Stomach smooth muscle (tissue), 2 donors: Measurements from ENCODE around the gene RAD51B.
A peak's percentile ranks its signal among the peaks of the same experiment; 100 is the strongest.

Source experiments
- H3K27ac ChIP-seq: one replicate; pipeline ENCODE4 v1.7.0; 2013; ENCODE audit warnings: mild to moderate bottlenecking, low read length, inconsistent platforms
- H3K27me3 ChIP-seq, 2 donors: one replicate each; pipeline ENCODE4 v1.7.0; 2013; ENCODE audit warnings: low read length in 2 of 2; ENCODE audit not compliant: insufficient read depth in 2 of 2, control insufficient read depth in 1 of 2
- H3K36me3 ChIP-seq, 2 donors: one replicate each; pipeline ENCODE4 v1.7.0; 2013; ENCODE audit warnings: low read length in 2 of 2; ENCODE audit not compliant: control insufficient read depth in 2 of 2, insufficient read depth in 2 of 2
- H3K4me1 ChIP-seq: one replicate; pipeline ENCODE4 v1.7.0; 2013; ENCODE audit warnings: low read length; ENCODE audit not compliant: control insufficient read depth, insufficient read depth
- H3K4me3 ChIP-seq, 2 donors: one replicate each; pipeline ENCODE4 v1.7.0; 2013; ENCODE audit warnings: low read length in 2 of 2
- H3K9ac ChIP-seq, 2 donors: one replicate each; pipeline ENCODE4 v1.7.0; 2013; ENCODE audit warnings: low read length in 2 of 2, mild to moderate bottlenecking in 1 of 2
- H3K9me3 ChIP-seq, 2 donors: one replicate each; pipeline ENCODE4 v1.7.0; 2013; ENCODE audit warnings: low read length in 2 of 2; ENCODE audit not compliant: control insufficient read depth in 2 of 2
- donor health status: healthy.
- donor health status: Pancreatic carcinoma.

RAD51B gene

DNA sequence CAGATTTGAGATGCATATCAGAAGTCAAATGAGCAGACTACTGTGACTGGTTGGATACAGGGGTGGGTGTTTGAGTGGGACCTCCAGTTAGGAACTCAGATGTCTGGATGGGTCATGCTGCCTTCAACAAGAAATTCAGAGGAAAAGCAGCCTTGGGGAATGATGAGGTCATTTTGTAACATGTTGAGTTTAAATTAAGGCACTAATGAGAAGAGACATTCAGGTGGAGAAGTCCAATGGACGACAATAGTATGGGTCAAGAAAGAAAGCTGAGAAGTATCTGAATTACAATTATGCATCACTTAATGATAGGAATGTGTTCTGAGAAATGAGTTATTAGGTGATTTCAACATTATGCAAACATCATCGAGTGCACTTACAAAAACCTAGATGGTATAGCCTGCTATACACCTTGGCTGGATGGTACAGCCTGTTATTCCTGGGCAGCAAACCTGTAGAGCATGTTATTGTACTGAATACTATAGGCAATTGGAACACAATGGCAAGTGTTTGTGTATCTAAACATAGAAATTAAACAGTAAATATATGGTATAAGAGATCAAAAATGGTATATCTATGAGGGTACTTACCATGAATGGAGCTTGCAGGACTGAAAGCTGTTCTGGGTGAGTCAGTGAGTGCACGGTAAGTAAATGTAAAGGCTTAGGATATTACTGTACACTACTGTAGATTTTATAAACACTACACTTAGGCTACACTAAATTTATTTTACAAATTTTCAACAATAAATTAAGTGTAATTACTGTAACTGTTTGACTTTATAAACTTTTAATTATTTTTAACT, 414.7 kb downstream of the RAD51B start:
- Histone ChIP-seq H3K9me3 (no peaks in the 10 kb centered on the region), H3K9ac (no peak overlapping the region), H3K4me1 (peaks cover 25% of the 10 kb centered on the region), H3K27ac (peak overlapping the region; percentile 77), H3K36me3 (no peaks in the 10 kb centered on the region), H3K27me3 (no peaks in the 10 kb centered on the region), H3K4me3 (no peak overlapping the region)

DNA sequence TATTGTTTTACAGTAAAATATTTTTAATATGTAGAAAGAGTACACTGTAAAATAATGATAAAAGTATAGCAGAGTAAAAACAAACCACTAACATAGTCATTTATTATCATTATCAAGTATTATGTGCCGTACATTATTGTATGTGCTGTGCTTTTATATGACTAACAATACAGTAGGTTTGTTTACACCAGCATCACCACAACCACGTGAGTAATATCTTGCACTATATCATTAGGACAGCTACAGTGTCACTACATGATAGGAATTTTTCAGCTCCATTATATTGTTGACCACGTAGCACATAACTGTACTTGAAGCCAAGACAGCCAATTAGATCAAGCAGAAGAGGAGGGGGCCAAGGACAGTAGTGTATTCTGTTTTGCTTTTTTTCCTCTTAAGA, 415.4 kb downstream of the RAD51B start:
- peaks cover 28% of the 10 kb centered on the region for H3K4me1 ChIP-seq
- no peak overlapping the region for H3K27ac ChIP-seq

DNA sequence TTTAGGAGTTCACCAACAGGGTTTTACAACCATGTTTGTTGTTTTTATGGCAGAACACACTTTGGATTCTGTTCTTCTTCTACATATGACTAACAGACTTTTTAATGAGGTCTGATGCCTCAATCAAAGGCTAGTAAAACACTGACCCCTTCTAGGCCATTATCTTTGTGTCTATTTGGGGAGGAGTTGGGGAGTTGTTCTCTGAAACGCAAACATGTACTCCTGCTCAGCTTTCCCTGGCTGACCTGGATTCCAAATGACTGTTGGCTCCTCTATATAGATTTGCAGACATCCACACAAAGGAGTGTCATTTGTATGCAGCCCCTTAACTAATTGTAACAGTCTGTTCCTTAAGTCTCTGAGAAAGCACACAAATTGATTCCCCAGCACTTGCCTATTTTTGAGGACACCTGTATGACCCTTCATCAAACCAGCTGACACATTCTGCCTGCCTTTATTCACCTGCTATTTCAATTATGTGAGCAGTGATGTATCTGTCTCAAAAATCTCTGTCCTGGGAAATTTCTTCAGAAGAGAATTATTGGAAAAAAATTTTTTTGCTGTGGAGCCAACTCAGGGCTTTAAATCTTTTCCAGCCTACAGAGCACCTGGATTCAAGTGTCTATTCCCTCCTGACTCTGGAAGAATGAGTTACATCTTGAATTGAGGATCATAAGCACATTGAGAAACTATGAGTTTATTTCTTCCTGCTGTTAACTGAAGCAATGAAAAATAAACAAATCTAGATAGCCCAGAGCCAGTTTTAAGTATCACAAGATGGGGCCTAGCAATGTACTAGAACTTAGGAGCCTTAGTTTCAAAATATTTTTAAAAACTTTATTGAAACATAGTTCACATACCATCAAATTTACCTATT, 417.2 kb downstream of the RAD51B start:
- no peaks in the 10 kb centered on the region for H3K9me3 ChIP-seq
- peak overlapping the region; percentile 77 for H3K27ac ChIP-seq
- no peak overlapping the region for H3K9ac ChIP-seq
- no peaks in the 10 kb centered on the region for H3K36me3 ChIP-seq
- peak overlapping the region in 1 of 2 donors; percentile 10 for H3K4me3 ChIP-seq
- no peaks in the 10 kb centered on the region for H3K27me3 ChIP-seq
- H3K4me1 ChIP-seq, result peaks cover 30% of the 10 kb centered on the region

More for the DNA sequence above, 415.4 kb downstream of the RAD51B start:
- H3K36me3 ChIP-seq, result no peaks in the 10 kb centered on the region
- H3K9ac ChIP-seq, result no peak overlapping the region
- no peaks in the 10 kb centered on the region for H3K27me3 ChIP-seq
- H3K9me3 ChIP-seq, result no peaks in the 10 kb centered on the region
- H3K4me3 ChIP-seq, result no peak overlapping the region

DNA sequence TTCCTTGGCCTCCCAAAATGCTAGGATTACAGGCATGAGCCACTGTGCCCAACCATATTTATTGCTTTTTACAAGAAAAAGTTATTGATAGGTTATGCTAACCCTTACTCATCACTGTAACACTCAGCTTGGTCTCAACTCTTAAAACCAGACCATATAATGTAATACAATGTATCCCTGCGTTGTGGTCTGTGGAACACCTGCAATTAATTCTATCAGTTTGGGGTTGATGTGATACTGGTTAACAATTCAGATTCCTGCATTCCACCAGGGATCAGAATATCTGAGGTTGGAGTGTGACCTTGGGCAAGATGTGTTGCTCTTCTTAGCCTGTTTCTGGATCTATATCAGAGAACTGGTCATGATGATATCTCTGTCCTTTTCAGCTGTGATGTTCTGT, 419.0 kb downstream of the RAD51B start:
- no peaks in the 10 kb centered on the region for H3K9me3 ChIP-seq
- H3K4me3 ChIP-seq, result no peak overlapping the region
- no peaks in the 10 kb centered on the region for H3K36me3 ChIP-seq
- peak overlapping the region; percentile 77 for H3K27ac ChIP-seq
- H3K9ac ChIP-seq, result no peak overlapping the region
- H3K4me1 ChIP-seq, result peaks cover 20% of the 10 kb centered on the region
- no peaks in the 10 kb centered on the region for H3K27me3 ChIP-seq

DNA sequence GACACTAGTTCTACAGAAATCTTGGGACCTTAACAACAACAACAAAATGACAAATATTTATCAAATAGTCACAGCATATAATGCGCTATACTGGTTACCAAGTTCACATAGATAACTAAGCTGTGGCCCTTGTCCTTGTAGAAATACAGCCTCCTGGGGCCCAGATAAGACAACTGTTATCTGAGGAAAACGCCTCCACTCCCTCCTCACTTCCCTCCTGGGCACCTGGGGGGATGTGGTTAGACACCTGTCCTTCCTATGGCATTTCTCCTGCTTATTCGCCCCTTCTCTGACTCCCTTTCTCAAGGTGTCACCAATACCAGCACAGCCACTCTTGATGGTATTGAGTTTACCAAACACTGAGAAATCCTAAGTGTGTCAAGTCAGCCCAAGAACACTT, 419.4 kb downstream of the RAD51B start:
- Histone ChIP-seq H3K4me3 (no peak overlapping the region), H3K9me3 (no peaks in the 10 kb centered on the region), H3K27me3 (no peaks in the 10 kb centered on the region), H3K27ac (peak overlapping the region; percentile 77), H3K9ac (no peak overlapping the region), H3K36me3 (no peaks in the 10 kb centered on the region), H3K4me1 (peaks cover 17% of the 10 kb centered on the region)

DNA sequence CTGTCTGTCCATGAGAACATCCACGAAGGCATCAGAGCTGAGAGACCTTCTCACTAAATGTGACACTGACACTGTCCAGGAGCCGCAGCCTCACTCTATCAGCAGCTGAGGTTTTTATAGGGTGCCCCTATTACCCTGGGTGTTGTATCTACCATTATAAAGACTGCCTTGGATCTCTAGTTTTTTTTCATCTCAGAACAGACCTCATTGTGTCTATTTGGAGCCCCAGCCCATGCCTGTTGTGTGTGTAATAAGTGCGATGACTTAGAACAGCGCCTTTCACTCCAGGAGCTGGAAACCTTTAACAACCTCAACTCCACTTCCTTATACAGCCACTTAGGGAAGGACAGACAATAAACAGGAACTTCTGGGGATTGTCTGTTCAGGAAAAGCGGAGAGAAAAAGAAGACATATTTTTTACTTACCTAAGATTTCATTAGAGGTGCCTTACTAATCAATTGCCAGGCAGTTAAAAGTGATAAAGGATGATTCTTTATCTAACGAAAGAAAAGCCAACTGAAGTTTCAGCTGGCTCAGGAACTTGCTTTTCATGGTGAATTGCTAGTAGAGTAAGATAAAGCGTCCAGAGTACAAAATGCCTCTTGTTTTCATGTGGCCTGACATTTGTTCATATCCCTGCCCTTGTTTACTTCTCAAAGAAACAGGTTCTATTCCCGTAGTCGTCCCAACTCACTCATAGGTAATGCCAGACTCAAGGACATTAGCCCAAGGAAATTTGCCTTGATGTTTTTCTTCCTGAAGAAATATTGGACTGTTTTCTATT, 420.6 kb downstream of the RAD51B start:
- Histone ChIP-seq H3K27ac (peak overlapping the region; percentile 77), H3K9ac (peak overlapping the region; percentile 21 to 52), H3K36me3 (no peaks in the 10 kb centered on the region), H3K4me3 (no peak overlapping the region), H3K27me3 (no peaks in the 10 kb centered on the region), H3K4me1 (peaks cover 23% of the 10 kb centered on the region), H3K9me3 (no peaks in the 10 kb centered on the region)

DNA sequence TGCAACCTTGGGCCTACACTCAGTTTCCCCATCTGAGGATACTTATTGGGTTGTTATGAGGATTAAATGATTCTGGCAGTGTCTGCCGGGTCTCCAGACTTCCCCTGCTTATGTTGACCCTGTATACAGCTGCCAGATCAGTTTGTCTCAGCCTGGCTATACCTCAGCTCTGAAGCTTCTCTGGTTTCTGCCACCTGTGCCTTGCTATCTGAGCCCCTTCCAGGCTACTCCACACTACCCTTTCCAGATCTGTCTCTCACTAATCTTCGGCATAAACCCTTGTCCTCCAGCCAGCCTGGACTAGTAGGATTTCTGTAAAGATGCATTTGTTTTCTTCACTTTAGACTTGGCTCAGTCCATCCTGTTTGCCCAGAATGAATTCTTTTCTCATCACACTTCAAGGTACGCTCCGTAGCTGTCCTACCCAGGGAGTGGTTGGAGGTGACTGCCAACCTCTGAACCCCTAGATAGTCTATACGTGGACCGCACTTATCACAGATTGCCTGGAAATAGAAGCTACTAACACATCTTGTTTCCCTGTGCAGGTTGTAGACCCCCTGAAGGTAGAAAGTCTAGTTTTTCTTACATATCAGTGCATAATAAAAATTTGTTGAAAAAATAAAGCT, 422.4 kb downstream of the RAD51B start:
- no peaks in the 10 kb centered on the region for H3K27me3 ChIP-seq
- H3K4me1 ChIP-seq, result peaks cover 32% of the 10 kb centered on the region
- peak overlapping the region; percentile 46 for H3K27ac ChIP-seq
- H3K9me3 ChIP-seq, result no peaks in the 10 kb centered on the region
- no peak overlapping the region for H3K4me3 ChIP-seq
- H3K9ac ChIP-seq, result no peak overlapping the region
- H3K36me3 ChIP-seq, result no peaks in the 10 kb centered on the region

DNA sequence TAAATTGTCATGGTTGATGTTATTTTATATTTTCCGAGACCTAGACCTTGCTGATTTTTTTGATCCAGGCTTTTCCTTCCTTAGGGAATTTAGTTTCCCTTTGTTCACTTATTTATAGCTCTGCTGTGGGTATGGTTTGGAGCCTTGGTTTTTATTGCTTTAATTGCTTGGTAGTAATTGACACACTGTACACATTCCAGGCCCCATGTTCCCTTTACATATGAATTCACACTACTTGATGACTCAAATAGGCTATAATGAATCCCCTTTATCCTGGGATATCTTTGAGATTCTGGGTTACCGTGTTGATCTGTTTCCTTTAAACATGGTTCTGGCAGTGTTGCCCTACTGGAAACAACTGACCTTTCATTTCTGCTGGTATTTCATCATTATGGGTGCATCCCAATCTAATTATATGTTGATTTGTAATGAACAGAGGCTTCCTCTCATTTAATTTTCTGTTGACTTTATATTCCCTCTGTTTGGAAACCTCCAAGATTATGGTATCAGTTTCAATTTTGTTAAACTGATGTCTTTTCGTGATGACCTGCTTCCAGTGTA, 424.0 kb downstream of the RAD51B start:
- peak overlapping the region in 1 of 2 donors; percentile 26 for H3K4me3 ChIP-seq
- peaks cover 42% of the 10 kb centered on the region for H3K4me1 ChIP-seq
- H3K9ac ChIP-seq, result no peak overlapping the region
- peak overlapping the region; percentile 95 for H3K27ac ChIP-seq
- no peaks in the 10 kb centered on the region for H3K27me3 ChIP-seq
- H3K9me3 ChIP-seq, result no peaks in the 10 kb centered on the region
- no peaks in the 10 kb centered on the region for H3K36me3 ChIP-seq

DNA sequence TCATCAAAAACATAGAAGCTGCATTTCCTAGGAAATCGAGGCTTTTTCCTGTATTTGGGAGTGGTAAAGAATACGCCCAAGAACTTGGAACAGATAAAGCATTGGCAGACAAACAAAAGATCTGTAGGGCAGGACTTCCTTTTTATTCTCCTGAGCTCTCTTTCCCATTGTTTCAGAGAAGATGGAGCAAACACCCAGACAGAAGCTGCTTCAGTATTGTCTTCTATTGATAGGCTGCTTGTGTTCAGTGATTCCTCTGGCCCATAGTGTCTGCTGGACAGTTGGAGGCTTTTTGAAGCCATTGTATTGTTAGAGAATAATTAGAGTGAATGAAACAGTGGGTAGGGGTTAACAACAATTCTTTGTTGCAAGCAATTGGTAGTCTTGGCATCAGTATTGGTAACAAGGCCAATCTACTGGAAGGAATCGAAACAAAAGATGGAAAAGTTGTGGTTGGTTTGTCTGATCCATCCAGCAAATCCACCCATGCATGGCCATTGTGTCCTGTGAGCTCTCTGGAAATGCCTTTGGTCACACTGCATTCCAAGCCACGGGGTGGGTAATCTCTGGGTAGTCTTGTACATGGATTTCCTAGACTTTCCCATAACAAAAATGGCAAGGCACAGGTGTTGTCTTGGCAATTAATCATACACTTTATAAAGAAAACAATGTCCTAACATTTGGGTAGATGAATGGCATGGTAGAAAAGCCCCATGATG, 424.8 kb downstream of the RAD51B start:
- no peaks in the 10 kb centered on the region for H3K27me3 ChIP-seq
- peak overlapping the region; percentile 95 for H3K27ac ChIP-seq
- H3K4me1 ChIP-seq, result peaks cover 50% of the 10 kb centered on the region
- H3K9ac ChIP-seq, result no peak overlapping the region
- H3K36me3 ChIP-seq, result no peaks in the 10 kb centered on the region
- no peaks in the 10 kb centered on the region for H3K9me3 ChIP-seq
- no peak overlapping the region for H3K4me3 ChIP-seq
